Measurements from ENCODE around the gene GALE.
A peak's percentile ranks its signal among the peaks of the same experiment; 100 is the strongest.
"Not testable (repeated sequence)": the region's sequence is repeated elsewhere in the genome, so short reads cannot be mapped to it uniquely, and the experiment has no call there.

Gene GALE

GRCh38 chr1:23800400-23801337 is at the start of gene GALE:
GALE (minus strand) TSS chr1:23800754; CDS start chr1:23799007, 1,747 bp downstream.
- peak; percentile 95 for DNase-seq

- DNase-seq, result no peak
Measured at GRCh38 chr1:23848673-23849616, 48.4 kb upstream of the GALE start.

GRCh38 chr1:23847482-23848095 is 47.0 kb upstream of the GALE start:
- not testable (repeated sequence) for DNase-seq

- DNase-seq, result no peak
Measured at GRCh38 chr1:23845163-23845562, 44.6 kb upstream of the GALE start.

- no peak for DNase-seq
Measured at GRCh38 chr1:23843644-23844043, 43.1 kb upstream of the GALE start.

- DNase-seq, result no peak
Measured at GRCh38 chr1:23838401-23838866, 37.9 kb upstream of the GALE start.

- DNase-seq, result no peak
Measured at GRCh38 chr1:23837908-23838307, 37.4 kb upstream of the GALE start.

GRCh38 chr1:23836037-23836436 is 35.5 kb upstream of the GALE start:
- DNase-seq, result no peak

- not testable (repeated sequence) for DNase-seq
Measured at GRCh38 chr1:23834156-23834555, 33.6 kb upstream of the GALE start.

- DNase-seq, result no peak
Measured at GRCh38 chr1:23827717-23828116, 27.2 kb upstream of the GALE start.

GRCh38 chr1:23826590-23826989 is 26.0 kb upstream of the GALE start:
- DNase-seq, result not testable (repeated sequence)

GRCh38 chr1:23825762-23826522 is 25.4 kb upstream of the GALE start:
- peak; percentile 20 for DNase-seq

- peak; percentile 93 for DNase-seq
Measured at GRCh38 chr1:23825076-23825761, 24.7 kb upstream of the GALE start, which contains the start of gene HMGCL. HMGCL (minus strand) TSS chr1:23825429; CDS start chr1:23825415, 14 bp downstream.

- no peak for DNase-seq
Measured at GRCh38 chr1:23824711-23825075, 24.1 kb upstream of the GALE start.

GRCh38 chr1:23823767-23824166 is 23.2 kb upstream of the GALE start:
- no peak for DNase-seq

- no peak for DNase-seq
Measured at GRCh38 chr1:23817633-23818032, 17.1 kb upstream of the GALE start.

- DNase-seq, result no peak
Measured at GRCh38 chr1:23816906-23817305, 16.4 kb upstream of the GALE start.

- DNase-seq, result no peak
Measured at GRCh38 chr1:23816361-23816760, 15.8 kb upstream of the GALE start.

- no peak for DNase-seq
Measured at GRCh38 chr1:23814016-23814415, 13.5 kb upstream of the GALE start.

GRCh38 chr1:23810818-23811540 is 10.4 kb upstream of the GALE start:
- no peak for DNase-seq

GRCh38 chr1:23809751-23810171 is 9.2 kb upstream of the GALE start:
- DNase-seq, result peak; percentile 29
